ENCODE data around the gene LKAAEAR1. TPM values are rescaled to one million over a fixed set of nuclear protein-coding genes. Genes with fewer than 3 reads are reported as not detected.

Gene LKAAEAR1
- total and polyA plus RNA-seq, 9 of the 15 experiments (the other 6 are each of a cell fraction or from before 2014, with no cell fraction given): not detected

GRCh38 chr20:64110411-64111068, 26.3 kb upstream of the LKAAEAR1 start:
- FAIRE-seq (no peak), DNase-seq (ENCODE audit: extremely low read depth in 1 of 4, low spot score in 3 of 4) (no peak), ATAC-seq (no peak)
- Histone ChIP-seq H3K4me3 (no peak overlapping the region), H3K9me1 (ENCODE audit: control insufficient read depth, insufficient read depth, low read length) (peaks cover 2% of the 10 kb centered on the region), H3K4me2 (ENCODE audit: insufficient read depth, low read length) (no peak overlapping the region), H2AFZ (ENCODE audit: low read depth, low read length) (no peak overlapping the region), H3K27ac (ENCODE audit: extremely low read depth, low read depth, low read length) (no peak overlapping the region), H3K79me2 (ENCODE audit: control insufficient read depth, insufficient read depth, low read length) (no peaks in the 10 kb centered on the region), H3K9ac (ENCODE audit: insufficient read depth in 1 of 2, low read depth in 2 of 2, low read length in 2 of 2) (no peak overlapping the region), H3K9me3 (replicated peaks; ENCODE audit: control insufficient read depth, insufficient read depth, low read depth, low read length) (no peaks in the 10 kb centered on the region), H4K20me1 (replicated peaks; ENCODE audit: control insufficient read depth, insufficient read depth, low read length) (peaks cover 19% of the 10 kb centered on the region; the same call in 1 of the 2 replicates), H3K27me3 (ENCODE audit: control insufficient read depth in 2 of 2, insufficient read depth in 2 of 2, low read length in 2 of 2) (peaks cover 38 to 86% of the 10 kb centered on the region in 2 experiments; a peak in 4 of 5 replicates), H3K4me1 (replicated peaks in 1 of 2; ENCODE audit: control insufficient read depth in 2 of 2, insufficient read depth in 2 of 2, low read length in 2 of 2) (peaks cover 0 to 35% of the 10 kb centered on the region in 2 experiments; a peak in 3 of 5 replicates), H3K36me3 (ENCODE audit: control insufficient read depth, insufficient read depth, low read length) (no peaks in the 10 kb centered on the region)
- CTCF ChIA-PET (ENCODE audit: low intra/inter-chr PET ratio): no interaction called here
- WGBS (ENCODE audit: insufficient coverage, low coverage, missing lambda C conversion rate): 13% methylated on average over 10 of the region's 10 CpGs
- TF ChIP-seq GATAD2A (IDR thresholded peaks at IDR 0.05) (no peak), STAG1 (CRISPR knock-in tag; IDR thresholded peaks at IDR 0.05; ENCODE audit: borderline replicate concordance) (no peak), ZNF561 (CRISPR knock-in tag; conservative IDR thresholded peaks at IDR 0.05) (no peak), STAT5B (CRISPR knock-in tag; IDR thresholded peaks at IDR 0.05) (no peak), SMARCE1 (IDR thresholded peaks at IDR 0.05) (no peak), TCF15 (CRISPR knock-in tag; IDR thresholded peaks at IDR 0.05) (no peak), ZBTB43 (CRISPR knock-in tag; IDR thresholded peaks at IDR 0.05) (no peak), AFF4 (CRISPR knock-in tag; IDR thresholded peaks at IDR 0.05) (no peak), NFE2 (IDR thresholded peaks at IDR 0.05; ENCODE audit: low read depth) (no peak)
- in situ Hi-C loops (cut with MboI): no loop called here
- BruUV-seq (replicated peaks): no TSS peak
- POLR2A ChIA-PET: interaction anchor here (0.6 to 0.7 kb wide), 3 partner anchors 10 to 84 kb away, joined by 3 to 4 read pairs (median 3); partner anchors contain the start of gene TCEA2
- intact Hi-C loops (cut with micrococcal nuclease): no loop called here

Data from K562 (cell line).